GM15510 (cell line): Measurements from ENCODE around the gene COL25A1.

Experiments
- POLR2A ChIP-seq: IDR thresholded peaks from 3 replicates; pipeline ENCODE4 v1.6.1; 2011; ENCODE audit warnings: borderline replicate concordance; ENCODE audit not compliant: insufficient read length; ENCODE audit errors: extremely low read depth

The COL25A1 gene

DNA sequence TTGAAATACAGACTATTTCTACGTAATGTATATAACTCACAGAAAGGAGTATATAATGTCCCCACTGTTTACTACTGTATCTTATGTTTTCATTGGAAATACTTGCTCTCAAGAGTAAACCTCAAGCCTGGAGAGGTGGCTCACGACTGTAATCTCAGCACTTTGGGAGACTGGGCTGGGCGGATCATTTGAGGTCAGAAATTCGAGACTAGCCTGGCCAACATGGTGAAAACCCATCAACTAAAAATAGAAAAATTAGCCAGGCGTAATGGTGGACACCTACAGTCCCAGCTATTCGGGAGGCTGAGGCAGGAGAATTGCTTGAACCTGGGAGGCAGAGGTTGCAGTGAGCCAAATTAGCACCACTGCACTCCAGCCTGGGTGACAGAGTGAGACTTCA, 92.8 kb downstream of the COL25A1 start:
- TF ChIP-seq POLR2A = no peak

DNA sequence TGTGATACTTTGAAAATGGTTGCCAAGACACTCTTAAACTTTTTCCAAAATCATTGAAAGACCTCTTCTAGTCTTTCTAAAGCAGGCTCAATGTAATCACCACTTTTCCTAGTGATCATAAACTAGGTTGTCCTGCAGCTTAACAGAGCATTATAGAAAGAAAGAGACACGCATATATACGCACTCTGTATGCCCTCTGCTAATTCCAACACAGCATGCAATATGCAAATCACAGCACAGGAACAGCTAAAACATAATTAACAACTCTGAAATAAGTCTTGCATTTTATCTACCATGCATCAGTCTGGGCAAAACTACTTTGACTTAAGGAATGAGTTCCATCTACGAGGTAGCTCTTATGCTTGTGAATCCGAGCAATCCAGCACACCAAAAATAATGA, 94.6 kb downstream of the COL25A1 start:
- TF ChIP-seq POLR2A = no peak

DNA sequence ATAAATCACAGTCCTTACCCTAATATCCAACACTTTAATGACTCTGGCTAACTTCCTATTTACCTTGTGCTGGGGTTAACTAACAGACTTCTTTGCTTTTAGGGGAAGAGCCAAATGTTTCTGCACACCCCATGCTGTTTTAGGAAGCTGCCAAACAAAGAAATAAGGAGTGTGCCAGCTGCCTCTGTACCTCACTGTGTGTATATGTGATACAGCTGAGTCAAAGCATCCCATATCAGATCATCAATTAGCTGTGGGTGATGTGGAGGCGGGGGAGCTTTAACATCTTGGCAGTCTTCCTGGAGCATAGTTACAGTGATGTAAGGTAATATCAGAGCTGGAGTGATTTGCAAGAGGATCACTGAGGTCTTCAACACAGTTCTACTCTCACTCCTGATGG, 95.4 kb downstream of the COL25A1 start:
- TF ChIP-seq POLR2A = no peak

DNA sequence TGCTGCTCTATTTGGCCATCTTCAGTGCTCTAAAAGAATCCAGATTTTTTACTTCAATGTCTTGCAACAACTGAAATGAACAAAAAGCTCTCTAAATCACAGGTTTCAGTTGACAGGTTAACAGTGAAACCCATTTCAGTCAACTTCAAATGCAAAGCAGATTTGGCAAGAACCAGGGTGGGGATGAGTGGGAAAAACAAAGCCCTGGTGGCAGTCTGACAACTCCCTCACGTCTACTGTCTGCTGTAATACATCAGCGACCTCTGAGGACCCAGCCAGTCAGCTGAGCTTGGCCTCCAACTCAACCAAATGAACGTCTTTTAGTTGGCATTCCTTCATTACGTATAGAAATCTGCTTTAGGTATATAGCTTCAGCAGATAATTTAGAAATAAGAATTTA, 95.8 kb downstream of the COL25A1 start:
- TF ChIP-seq POLR2A = no peak

DNA sequence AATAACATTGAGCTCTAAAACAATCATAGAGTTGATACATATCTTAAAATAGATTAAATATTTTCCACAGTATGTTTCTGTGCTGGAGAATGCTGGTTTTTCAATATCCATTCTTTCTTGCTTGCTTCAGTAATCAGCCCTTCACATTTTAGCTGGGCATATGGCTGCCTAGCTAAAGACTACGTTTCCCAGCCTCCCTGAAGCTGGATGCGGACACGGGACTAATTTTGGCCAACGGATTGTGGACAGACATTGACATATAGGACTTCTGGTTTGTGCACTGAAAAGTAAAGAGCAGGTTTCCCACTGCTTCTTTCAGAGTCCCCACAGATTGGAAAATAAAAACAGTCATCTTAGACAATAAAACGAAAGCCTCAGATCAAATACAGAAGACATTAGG, 97.3 kb downstream of the COL25A1 start:
- no peak for TF ChIP-seq POLR2A

DNA sequence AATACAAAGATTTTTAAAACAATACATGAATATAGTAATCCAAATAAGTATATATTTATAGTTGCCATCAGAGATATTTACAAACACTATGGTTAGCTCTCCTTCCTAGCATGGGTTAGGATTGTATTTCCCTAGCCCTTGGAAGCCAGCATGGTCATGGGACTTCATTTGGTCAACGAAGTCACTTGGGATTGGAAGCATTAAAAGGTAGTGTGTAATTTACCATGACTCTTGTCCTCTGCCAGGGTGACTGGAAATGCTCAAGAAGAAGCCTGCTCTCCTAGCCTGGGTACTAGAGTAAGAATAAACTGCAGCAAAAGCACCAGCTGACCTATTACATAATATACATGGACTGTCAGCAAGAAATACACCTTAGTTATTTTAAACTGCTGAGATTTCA, 102.9 kb downstream of the COL25A1 start:
- TF ChIP-seq POLR2A = no peak

DNA sequence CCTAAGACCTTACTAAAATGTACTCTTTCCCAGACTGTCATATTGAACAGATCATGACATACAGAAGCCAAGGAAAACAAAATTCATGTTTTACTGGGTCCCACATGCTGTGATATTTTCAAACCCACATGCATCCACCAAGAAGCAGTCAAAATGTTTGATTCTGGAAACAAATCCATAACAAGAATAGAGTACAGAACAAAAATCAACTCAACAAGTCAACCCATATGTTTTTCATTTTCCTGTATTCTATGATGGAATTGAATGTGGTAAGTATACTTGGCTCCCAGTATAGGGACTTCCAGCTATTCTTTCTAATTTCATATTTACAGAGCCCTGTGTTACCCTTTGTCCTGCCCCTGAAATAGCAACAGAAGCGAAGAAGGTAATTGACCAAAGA, 106.8 kb downstream of the COL25A1 start:
- no peak for TF ChIP-seq POLR2A

DNA sequence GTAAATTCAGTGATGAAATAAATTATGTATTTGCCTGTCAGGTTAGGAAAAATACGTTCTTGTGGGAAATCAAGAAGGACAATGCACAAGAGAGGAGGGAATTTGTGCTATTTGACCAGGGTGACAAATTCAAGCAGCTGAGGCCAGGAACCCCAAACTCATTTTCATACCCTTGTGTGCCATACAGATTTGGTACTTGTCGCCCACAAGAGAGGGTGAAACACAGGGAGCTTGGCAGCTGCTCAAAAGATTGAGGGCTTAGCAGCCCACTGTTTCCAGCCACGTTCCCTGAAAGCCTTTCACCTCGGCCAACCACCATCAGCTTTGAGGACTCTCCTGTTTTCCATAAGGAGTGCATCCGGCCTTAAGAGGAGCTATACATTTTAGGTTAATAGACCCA, 111.2 kb downstream of the COL25A1 start:
- TF ChIP-seq POLR2A = no peak

DNA sequence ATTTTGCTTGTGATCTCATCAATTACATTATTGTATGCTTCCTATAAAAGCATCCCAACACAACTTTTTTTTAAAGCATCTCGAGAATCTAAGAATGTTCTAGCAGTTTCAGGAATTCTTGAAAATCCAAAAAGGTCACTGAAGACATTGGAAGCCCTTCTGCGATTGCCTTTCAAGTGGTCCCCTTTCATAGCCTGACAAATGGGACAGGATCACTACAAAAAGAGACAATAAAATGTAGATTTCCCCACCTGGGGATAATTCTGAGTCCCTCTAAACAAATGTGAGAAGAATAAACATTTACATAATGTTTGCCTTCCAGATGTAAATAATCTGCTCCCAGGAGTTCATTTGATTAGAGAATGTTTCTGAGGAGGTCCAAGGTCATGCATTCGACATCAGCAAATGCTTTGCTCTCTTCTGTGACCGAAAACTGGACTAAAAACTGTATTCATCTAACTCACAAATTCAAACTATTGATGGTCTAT, 116.0 kb downstream of the COL25A1 start:
- no peak for TF ChIP-seq POLR2A

DNA sequence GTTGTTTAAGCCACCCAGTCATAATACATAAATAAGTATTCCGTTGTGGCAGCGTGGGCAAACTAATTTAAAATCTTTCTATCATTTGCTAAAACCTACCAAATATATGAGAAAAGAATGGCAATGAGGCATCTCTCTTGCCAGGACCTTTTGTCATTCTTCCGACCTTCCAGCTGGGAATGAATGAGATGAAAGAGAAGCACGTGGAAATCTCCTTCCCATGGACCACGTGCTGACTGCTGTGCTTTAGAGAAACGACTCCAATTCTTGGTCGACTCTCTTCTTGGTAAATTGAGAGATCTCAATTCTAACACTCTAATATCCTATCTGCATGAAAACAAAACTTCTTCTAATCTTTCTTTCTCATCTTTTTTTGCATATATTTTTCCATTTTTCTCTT, 116.5 kb downstream of the COL25A1 start:
- no peak for TF ChIP-seq POLR2A

DNA sequence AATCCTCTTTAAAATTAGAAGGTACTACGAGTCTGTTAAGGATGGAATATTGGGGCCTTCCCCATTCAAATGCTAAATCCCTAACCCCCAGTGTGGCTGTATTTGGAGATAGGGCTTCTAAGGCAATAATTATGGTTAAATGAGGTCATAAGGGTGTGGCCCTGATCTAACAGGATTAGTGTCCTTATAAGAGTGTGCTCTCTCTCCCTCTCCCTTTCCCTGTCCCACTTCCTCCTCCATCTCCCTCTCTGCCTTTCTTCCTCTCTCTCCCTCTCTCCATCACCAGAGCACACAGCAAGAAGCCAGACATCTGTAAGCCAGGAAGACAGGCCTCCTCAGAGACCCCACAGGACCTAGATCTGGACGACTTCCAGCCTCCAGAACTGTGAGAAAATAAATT, 116.9 kb downstream of the COL25A1 start:
- no peak for TF ChIP-seq POLR2A

DNA sequence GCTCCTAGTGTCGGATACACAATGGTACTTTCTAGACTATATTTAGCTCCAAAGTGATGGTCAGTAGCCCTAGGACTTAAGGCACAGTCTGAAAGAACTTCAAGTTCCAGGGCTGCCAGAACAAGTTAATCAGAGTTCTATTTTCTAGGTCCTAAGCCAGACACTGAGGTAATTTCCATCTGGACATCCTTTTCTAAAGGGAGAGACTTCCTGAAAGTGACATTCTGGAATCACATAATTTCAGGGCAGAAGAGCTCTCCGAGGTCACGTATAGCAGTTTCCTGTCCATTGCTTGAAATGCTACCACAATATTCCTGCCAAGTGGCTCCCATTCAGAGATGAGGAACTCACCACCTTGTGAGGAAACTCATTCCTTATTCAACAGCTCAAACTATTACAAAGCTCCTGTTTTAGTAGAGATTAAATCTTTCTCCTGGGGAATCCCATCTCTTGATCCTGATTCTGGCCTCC, 117.9 kb downstream of the COL25A1 start:
- no peak for TF ChIP-seq POLR2A

DNA sequence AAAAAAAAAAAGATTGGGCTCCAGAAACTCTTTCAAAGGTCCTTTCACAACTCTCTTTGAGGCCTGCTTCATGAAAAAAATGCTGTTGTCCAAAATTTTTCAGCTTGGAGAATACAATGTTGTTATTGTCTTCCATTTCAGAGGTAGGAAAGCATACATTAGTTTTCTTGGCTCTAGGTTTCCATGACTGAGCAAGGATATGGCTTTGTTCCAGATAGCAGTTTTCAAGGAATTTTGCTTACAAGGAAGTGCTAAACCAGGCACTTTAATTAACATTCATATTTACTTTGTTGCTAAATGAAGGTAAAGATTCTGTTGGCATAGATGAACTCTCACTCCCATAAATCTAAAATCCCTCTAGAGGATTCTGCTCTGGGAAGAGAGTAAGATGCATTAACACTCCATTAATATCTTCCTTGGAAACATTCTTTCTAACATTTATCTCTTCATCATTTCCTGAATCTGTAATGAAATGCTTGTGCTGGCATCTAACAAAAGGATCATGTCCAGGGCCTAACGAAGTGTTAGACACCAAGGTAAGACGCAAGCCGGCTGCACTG, 118.4 kb downstream of the COL25A1 start:
- TF ChIP-seq POLR2A = no peak

DNA sequence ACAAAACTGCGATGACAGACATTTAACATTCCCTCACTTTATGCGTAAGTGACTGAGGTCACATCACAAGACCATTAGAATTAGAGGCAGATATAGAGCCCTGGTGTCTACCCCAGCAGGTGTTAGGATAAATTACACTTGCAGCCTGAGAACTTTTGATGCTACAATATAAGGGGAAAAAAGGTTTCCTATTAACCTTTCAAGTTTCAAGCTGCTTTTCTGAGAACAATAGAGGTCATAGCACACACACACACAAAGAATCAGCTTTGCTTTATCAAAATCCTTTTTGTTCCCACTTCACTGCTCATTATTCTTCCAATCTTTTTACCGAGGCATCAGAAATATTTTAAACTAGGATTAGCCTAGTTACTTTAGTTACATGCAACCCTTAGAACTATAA, 119.8 kb downstream of the COL25A1 start:
- no peak for TF ChIP-seq POLR2A

DNA sequence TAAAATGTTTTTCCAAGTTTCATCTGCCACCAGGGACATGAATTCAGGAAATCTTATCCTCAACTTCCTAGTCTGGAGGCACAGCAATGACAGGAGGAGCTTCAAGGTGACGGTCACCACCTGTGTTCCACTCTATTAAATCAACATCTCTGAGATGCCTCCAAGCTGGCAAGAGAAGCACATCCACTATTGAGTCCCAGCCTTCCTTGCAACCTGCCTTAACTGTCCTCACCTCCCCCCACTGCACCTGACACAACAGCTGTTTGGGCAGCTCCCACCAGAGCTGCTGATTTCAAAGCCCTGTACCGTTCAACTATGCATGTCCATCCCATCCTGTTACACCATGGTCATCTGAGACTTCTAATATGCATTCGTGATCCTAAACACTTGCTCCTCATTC, 123.4 kb downstream of the COL25A1 start:
- no peak for TF ChIP-seq POLR2A

DNA sequence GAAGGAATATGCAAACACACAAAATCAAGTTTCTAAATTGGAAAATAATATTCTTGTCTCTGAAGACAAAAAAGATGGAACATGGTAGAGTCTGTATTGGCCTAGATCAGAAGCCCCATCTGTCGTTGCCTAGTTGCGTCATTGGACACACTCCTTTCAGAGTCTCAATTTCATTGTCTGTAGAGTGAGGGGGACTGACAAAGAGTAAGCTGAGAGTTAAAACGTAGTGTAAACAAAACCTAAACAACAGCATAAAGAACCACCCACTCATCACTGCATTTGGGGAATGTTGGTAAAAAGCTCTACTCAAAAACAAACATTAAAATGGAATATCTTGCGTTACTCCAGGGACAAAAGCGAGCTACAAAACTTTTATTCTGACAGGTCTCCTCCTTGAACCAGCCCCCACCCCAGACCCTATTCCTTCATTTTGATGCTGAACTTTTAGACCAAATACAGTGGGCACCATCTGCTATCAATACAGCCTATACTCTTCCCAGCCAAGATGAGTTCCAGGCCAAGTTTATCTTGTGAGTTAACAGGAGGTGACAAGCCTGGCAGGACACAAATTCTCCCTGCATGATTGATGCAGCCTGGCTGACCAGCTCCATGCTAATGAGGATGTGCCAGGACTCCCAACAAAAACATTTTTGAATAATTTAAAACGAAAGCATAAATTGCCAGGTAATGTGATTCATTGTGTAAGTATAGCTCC, 125.2 kb downstream of the COL25A1 start:
- no peak for TF ChIP-seq POLR2A
